Activated naive CD8-positive, alpha-beta T cell treated with anti-CD3 and anti-CD28 coated beads, Interleukin-2, amount 50 U/mL, for 24 hours (primary cell): ENCODE data around the gene GPR132.

Experiments
- ATAC-seq: fragments of 150-1000 bp; cut with Tn5 transposase; one replicate; pipeline ENCODE4 v1.10.0; 2021
- DNase-seq: peaks from one replicate; pipeline ENCODE4 v3.0.0; 2021
- H3K27ac Mint-ChIP-seq: one replicate; pipeline ENCODE4 v1.8.0; 2021; ENCODE audit warnings: mild to moderate bottlenecking, mixed read lengths
- H3K27me3 Mint-ChIP-seq: one replicate; pipeline ENCODE4 v1.8.0; 2021; ENCODE audit warnings: mixed read lengths
- H3K36me3 Mint-ChIP-seq: one replicate; pipeline ENCODE4 v1.8.0; 2021; ENCODE audit warnings: low read depth, mixed read lengths
- H3K4me1 Mint-ChIP-seq: one replicate; pipeline ENCODE4 v1.8.0; 2021; ENCODE audit warnings: mixed read lengths
- H3K4me3 Mint-ChIP-seq: one replicate; pipeline ENCODE4 v1.8.0; 2021; ENCODE audit warnings: mild to moderate bottlenecking, moderate library complexity, mixed read lengths
- H3K9me3 Mint-ChIP-seq: one replicate; pipeline ENCODE4 v1.8.0; 2021; ENCODE audit warnings: mixed read lengths

The GPR132 gene

GRCh38 chr14:105073720-105074600 is 8.7 kb upstream of the GPR132 start:
- ATAC-seq (no peak), DNase-seq (no peak)
- Mint-ChIP-seq H3K27me3 (no peaks in the 10 kb centered on the region), H3K4me3 (no peak overlapping the region), H3K36me3 (no peaks in the 10 kb centered on the region), H3K4me1 (peaks cover 52% of the 10 kb centered on the region), H3K9me3 (no peaks in the 10 kb centered on the region), H3K27ac (no peak overlapping the region)

GRCh38 chr14:105072892-105073719 is 7.9 kb upstream of the GPR132 start:
- Mint-ChIP-seq H3K4me1 (peaks cover 61% of the 10 kb centered on the region), H3K27me3 (no peaks in the 10 kb centered on the region), H3K36me3 (no peaks in the 10 kb centered on the region), H3K4me3 (no peak overlapping the region), H3K9me3 (no peaks in the 10 kb centered on the region), H3K27ac (no peak overlapping the region)
- no peak for DNase-seq
- ATAC-seq = no peak

- no peaks in the 10 kb centered on the region for H3K27me3 Mint-ChIP-seq
- H3K27ac Mint-ChIP-seq = no peak overlapping the region
- no peak overlapping the region for H3K4me3 Mint-ChIP-seq
- peaks cover 65% of the 10 kb centered on the region for H3K4me1 Mint-ChIP-seq
- H3K9me3 Mint-ChIP-seq = no peaks in the 10 kb centered on the region
- no peaks in the 10 kb centered on the region for H3K36me3 Mint-ChIP-seq
- ATAC-seq (no peak), DNase-seq (no peak)
These were observed 7.2 kb upstream of the GPR132 start for GRCh38 chr14:105072381-105072861.

- no peak overlapping the region for H3K27ac Mint-ChIP-seq
- no peak overlapping the region for H3K4me3 Mint-ChIP-seq
- H3K4me1 Mint-ChIP-seq = peaks cover 65% of the 10 kb centered on the region
- no peaks in the 10 kb centered on the region for H3K27me3 Mint-ChIP-seq
- ATAC-seq (no peak), DNase-seq (no peak)
- H3K9me3 Mint-ChIP-seq = no peaks in the 10 kb centered on the region
- no peaks in the 10 kb centered on the region for H3K36me3 Mint-ChIP-seq
These were observed 6.7 kb upstream of the GPR132 start for GRCh38 chr14:105071942-105072341.

- H3K27ac Mint-ChIP-seq = no peak overlapping the region
- H3K27me3 Mint-ChIP-seq = no peaks in the 10 kb centered on the region
- DNase-seq (no peak), ATAC-seq (no peak)
- H3K9me3 Mint-ChIP-seq = no peaks in the 10 kb centered on the region
- H3K4me1 Mint-ChIP-seq = peaks cover 65% of the 10 kb centered on the region
- H3K36me3 Mint-ChIP-seq = no peaks in the 10 kb centered on the region
- H3K4me3 Mint-ChIP-seq = no peak overlapping the region
These were observed 6.1 kb upstream of the GPR132 start for GRCh38 chr14:105071326-105071725.

GRCh38 chr14:105070760-105071137 is 5.5 kb upstream of the GPR132 start:
- Mint-ChIP-seq H3K36me3 (no peaks in the 10 kb centered on the region), H3K27me3 (no peaks in the 10 kb centered on the region), H3K27ac (peak overlapping the region; percentile 90), H3K9me3 (no peaks in the 10 kb centered on the region), H3K4me3 (peak overlapping the region; percentile 62), H3K4me1 (peaks cover 67% of the 10 kb centered on the region)
- ATAC-seq (peak; percentile 53), DNase-seq (peak; percentile 58)

- Mint-ChIP-seq H3K9me3 (no peaks in the 10 kb centered on the region), H3K27ac (peak overlapping the region; percentile 90), H3K4me3 (peak overlapping the region; percentile 62), H3K27me3 (no peaks in the 10 kb centered on the region), H3K4me1 (peaks cover 69% of the 10 kb centered on the region), H3K36me3 (no peaks in the 10 kb centered on the region)
- DNase-seq (peak; percentile 72), ATAC-seq (peak; percentile 67)
These were observed 4.9 kb upstream of the GPR132 start for GRCh38 chr14:105069871-105070759.

GRCh38 chr14:105069522-105069870 is 4.3 kb upstream of the GPR132 start:
- Mint-ChIP-seq H3K27me3 (no peaks in the 10 kb centered on the region), H3K4me3 (peak overlapping the region; percentile 62), H3K9me3 (no peaks in the 10 kb centered on the region), H3K36me3 (peaks cover 2% of the 10 kb centered on the region), H3K27ac (peak overlapping the region; percentile 90), H3K4me1 (peaks cover 70% of the 10 kb centered on the region)
- DNase-seq (no peak), ATAC-seq (no peak)

GRCh38 chr14:105068818-105069217 is 3.6 kb upstream of the GPR132 start:
- Mint-ChIP-seq H3K9me3 (no peaks in the 10 kb centered on the region), H3K27ac (peak overlapping the region; percentile 86), H3K27me3 (no peaks in the 10 kb centered on the region), H3K4me1 (peaks cover 77% of the 10 kb centered on the region), H3K4me3 (no peak overlapping the region), H3K36me3 (peaks cover 5% of the 10 kb centered on the region)
- DNase-seq (no peak), ATAC-seq (no peak)

GRCh38 chr14:105067969-105068301 is 2.7 kb upstream of the GPR132 start:
- DNase-seq (no peak), ATAC-seq (no peak)
- Mint-ChIP-seq H3K9me3 (no peaks in the 10 kb centered on the region), H3K36me3 (peaks cover 5% of the 10 kb centered on the region), H3K27me3 (no peaks in the 10 kb centered on the region), H3K4me1 (peaks cover 85% of the 10 kb centered on the region), H3K27ac (no peak overlapping the region), H3K4me3 (no peak overlapping the region)

GRCh38 chr14:105067140-105067968 is 2.1 kb upstream of the GPR132 start:
- peaks cover 5% of the 10 kb centered on the region for H3K36me3 Mint-ChIP-seq
- H3K4me1 Mint-ChIP-seq = peaks cover 88% of the 10 kb centered on the region
- no peaks in the 10 kb centered on the region for H3K27me3 Mint-ChIP-seq
- H3K4me3 Mint-ChIP-seq = peak overlapping the region; percentile 61
- H3K9me3 Mint-ChIP-seq = no peaks in the 10 kb centered on the region
- ATAC-seq (peak; percentile 23), DNase-seq (peak; percentile 74)
- peak overlapping the region; percentile 84 for H3K27ac Mint-ChIP-seq

- H3K4me1 Mint-ChIP-seq = peaks cover 90% of the 10 kb centered on the region
These were observed 1.2 kb upstream of the GPR132 start for GRCh38 chr14:105066240-105067071.

GRCh38 chr14:105064721-105065143 is 498 bp downstream of the GPR132 start:
- peak overlapping the region; percentile 87 for H3K4me3 Mint-ChIP-seq
- no peaks in the 10 kb centered on the region for H3K9me3 Mint-ChIP-seq
- ATAC-seq (no peak), DNase-seq (peak; percentile 54)
- peak overlapping the region; percentile 84 for H3K27ac Mint-ChIP-seq
- H3K4me1 Mint-ChIP-seq = peaks cover 91% of the 10 kb centered on the region
- no peaks in the 10 kb centered on the region for H3K27me3 Mint-ChIP-seq
- peaks cover 12% of the 10 kb centered on the region for H3K36me3 Mint-ChIP-seq

More at GRCh38 chr14:105066240-105067071, 1.2 kb upstream of the GPR132 start:
- no peaks in the 10 kb centered on the region for H3K27me3 Mint-ChIP-seq
- DNase-seq (peak; percentile 51), ATAC-seq (no peak)
- peaks cover 10% of the 10 kb centered on the region for H3K36me3 Mint-ChIP-seq
- peak overlapping the region; percentile 87 for H3K4me3 Mint-ChIP-seq
- H3K9me3 Mint-ChIP-seq = no peaks in the 10 kb centered on the region
- peak overlapping the region; percentile 84 for H3K27ac Mint-ChIP-seq
